Colon (tissue), 2 donors: Measurements from ENCODE around the gene MPC1.

Source experiments
- FAIRE-seq: peaks from 2 replicates; lab custom pipeline; 2012; peaks lifted over from hg19 to GRCh38; lab: Jason Lieb, UNC
- donor health status: control.
- donor health status: control.

Gene MPC1

GRCh38 chr6:166382933-166383801 lies at the start of gene MPC1:
Gene MPC1, minus strand, starts transcription at chr6:166382940. Its CDS starts 64 bp downstream, at chr6:166382876.
- FAIRE-seq: no peak

- no peak for FAIRE-seq
These were observed 47.5 kb upstream of the MPC1 start for GRCh38 chr6:166430269-166430668.

GRCh38 chr6:166424431-166424830 lies 41.7 kb upstream of the MPC1 start:
- no peak for FAIRE-seq

GRCh38 chr6:166423781-166424180 lies 41.0 kb upstream of the MPC1 start:
- no peak for FAIRE-seq

- no peak for FAIRE-seq
These were observed 40.5 kb upstream of the MPC1 start for GRCh38 chr6:166423051-166423745.

GRCh38 chr6:166422201-166422940 lies 39.6 kb upstream of the MPC1 start:
- no peak for FAIRE-seq

GRCh38 chr6:166420351-166420750 lies 37.6 kb upstream of the MPC1 start:
- no peak for FAIRE-seq

GRCh38 chr6:166419717-166420116 lies 37.0 kb upstream of the MPC1 start:
- no peak for FAIRE-seq

- no peak for FAIRE-seq
These were observed 36.5 kb upstream of the MPC1 start for GRCh38 chr6:166419286-166419685.

- no peak for FAIRE-seq
These were observed 36.0 kb upstream of the MPC1 start for GRCh38 chr6:166418691-166419143.

GRCh38 chr6:166417285-166417691 lies 34.5 kb upstream of the MPC1 start:
- FAIRE-seq: no peak

- FAIRE-seq: no peak
These were observed 33.1 kb upstream of the MPC1 start for GRCh38 chr6:166415833-166416347.

- FAIRE-seq: no peak
These were observed 32.6 kb upstream of the MPC1 start for GRCh38 chr6:166415306-166415705.

- no peak for FAIRE-seq
These were observed 30.8 kb upstream of the MPC1 start for GRCh38 chr6:166413491-166413951.

- no peak for FAIRE-seq
These were observed 30.2 kb upstream of the MPC1 start for GRCh38 chr6:166412911-166413384.

- FAIRE-seq: no peak
These were observed 29.6 kb upstream of the MPC1 start for GRCh38 chr6:166412156-166412910.

GRCh38 chr6:166411721-166412151 lies 29.0 kb upstream of the MPC1 start:
- no peak for FAIRE-seq

- FAIRE-seq: no peak
These were observed 28.5 kb upstream of the MPC1 start for GRCh38 chr6:166411271-166411670.

- no peak for FAIRE-seq
These were observed 27.7 kb upstream of the MPC1 start for GRCh38 chr6:166410426-166410935.

GRCh38 chr6:166408936-166409755 lies 26.4 kb upstream of the MPC1 start:
- FAIRE-seq: no peak
